ENCODE results near the gene CCDC88C.
A peak's percentile ranks its signal among the peaks of the same experiment; 100 is the strongest.
"Not testable (repeated sequence)": the region's sequence is repeated elsewhere in the genome, so short reads cannot be mapped to it uniquely, and the experiment has no call there.

CCDC88C gene

DNA sequence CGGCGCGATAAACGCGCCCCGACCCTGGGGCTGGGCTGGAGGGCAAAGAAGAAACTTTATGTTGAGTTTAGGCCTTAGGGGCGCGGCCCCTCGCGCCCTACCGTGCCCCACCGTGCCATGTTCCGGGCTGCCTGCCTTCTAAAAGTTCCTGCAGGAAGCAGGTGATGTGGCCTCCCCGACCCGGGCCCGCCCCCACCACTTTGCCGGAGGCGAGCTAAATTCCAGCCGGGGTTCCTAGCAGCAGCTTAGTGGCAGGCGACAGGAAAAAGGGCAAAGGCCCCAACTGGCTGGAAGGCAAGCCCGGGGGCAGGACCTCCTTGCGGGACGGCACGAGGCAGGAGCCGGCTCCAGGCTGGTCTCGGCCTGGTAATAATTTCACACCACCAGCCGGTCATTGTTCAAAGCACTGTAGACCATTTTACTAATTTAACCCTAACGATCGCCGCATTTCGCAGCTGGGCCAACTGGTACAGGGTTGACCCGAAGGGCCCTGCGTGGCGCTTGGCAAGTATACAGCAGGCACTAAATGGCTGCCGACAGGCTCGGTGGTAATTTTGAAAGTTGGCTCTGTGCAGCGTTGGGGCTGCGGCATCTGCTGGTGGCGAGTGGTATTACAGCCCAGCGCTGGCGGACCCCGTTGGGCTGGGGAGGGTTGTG lies 895 bp upstream of the CCDC88C start:
- DNase-seq (ENCODE audit: low read depth in 2 of 2) = peak in 1 of 2 donors; percentile 72

DNA sequence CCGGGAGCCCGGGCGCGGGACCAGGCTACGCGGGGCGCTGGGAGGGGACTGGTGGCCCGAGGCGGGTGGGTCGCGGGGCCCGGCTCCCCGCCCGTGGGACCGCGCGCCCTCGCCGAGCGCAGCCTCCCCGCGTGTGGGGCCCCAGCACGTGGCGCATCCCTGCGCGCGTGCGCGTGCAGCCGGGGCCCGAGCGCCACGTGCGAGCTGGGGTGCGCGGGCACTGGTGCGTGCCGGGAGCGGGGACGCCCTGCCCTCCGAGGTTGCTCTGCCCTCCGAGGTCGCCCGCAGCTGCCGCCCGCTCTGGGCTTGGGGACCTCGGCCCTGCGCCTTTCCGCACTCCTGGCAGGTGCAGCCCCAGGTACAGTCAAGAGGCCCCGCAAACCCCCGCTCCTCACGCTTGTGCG lies 365 bp upstream of the CCDC88C start:
- peak in 1 of 2 donors; percentile 45 for DNase-seq (ENCODE audit: low read depth in 2 of 2)

DNA sequence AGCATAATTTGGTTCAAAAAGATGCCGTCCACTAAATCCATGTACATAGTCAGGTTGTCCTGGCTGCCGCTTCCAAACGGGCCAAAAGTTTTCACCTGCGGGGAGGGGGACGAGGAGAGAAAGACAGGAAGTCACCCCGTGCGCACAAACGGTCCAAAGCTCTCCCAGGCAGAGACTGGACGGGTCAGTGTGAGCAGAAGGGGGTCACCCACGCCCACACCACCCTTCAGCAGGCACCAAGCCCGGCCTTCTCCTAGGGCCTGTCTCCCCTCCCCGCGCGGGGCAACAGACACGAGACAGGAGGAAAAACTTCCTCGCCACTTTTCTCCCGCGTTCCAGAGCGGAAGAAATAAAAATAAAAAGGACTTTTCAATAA lies 888 bp downstream of the CCDC88C start:
- no peak for DNase-seq (ENCODE audit: low read depth in 2 of 2)

DNA sequence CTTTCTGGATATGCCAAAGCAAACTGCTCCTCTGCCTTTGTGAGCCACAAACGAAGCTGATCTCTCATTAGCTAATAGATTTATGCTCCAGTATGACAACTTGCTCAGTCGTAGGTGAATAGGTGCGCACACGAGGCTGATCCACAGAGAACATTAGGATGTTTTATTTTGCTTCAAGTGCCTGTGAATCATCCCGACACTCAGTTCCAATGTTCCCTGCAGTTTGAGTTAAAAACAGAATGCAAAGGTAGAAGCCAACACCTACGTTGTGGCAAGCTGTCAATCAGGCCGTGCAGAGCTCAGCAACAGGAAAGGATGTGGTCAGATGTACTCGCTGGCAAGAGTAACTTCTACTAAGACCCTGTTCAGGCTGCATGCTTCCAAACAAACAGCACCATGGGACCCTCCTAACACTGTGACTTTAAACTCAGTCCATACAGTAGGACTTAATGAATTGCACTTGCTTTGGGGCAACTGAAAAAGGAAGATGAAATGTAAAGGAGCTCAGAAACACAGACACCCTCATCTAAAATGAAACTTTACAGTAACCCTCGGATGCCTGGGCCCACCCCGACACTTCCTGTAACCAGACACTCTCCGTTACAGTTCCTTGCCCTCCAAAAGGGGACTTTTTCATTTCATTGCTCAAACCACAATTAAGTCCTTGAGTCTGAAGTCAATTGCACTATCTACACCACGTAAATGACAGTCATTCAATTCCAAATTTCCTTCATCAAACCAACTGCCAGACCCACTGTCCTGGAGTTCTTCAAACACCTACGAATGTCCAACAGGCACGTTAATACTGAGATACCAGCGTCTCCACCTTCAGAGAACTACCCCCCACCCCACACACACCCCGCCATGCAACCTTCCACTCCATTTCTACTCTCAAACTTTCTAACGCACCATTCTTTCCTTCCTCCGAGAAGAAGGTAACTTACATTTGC lies 1.6 kb downstream of the CCDC88C start:
- no peak for DNase-seq (ENCODE audit: low read depth in 2 of 2)

DNA sequence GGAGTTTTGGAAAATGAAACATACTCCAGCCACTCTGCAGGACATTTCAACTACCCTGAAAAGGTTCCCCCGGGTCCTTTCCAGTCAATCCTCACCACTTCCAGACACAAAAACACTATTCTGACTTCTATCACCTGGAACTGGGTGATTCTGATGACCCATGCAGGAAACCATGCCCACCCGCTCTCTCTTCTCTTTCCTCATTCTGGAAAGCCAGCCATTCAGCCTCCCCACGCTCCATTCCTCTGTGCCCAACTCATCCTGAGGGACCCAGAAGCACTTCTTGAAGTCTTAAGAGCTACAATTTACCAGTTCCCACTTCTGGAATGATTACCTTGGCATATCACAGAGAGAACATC lies 3.2 kb downstream of the CCDC88C start:
- no peak for DNase-seq (ENCODE audit: low read depth in 2 of 2)

DNA sequence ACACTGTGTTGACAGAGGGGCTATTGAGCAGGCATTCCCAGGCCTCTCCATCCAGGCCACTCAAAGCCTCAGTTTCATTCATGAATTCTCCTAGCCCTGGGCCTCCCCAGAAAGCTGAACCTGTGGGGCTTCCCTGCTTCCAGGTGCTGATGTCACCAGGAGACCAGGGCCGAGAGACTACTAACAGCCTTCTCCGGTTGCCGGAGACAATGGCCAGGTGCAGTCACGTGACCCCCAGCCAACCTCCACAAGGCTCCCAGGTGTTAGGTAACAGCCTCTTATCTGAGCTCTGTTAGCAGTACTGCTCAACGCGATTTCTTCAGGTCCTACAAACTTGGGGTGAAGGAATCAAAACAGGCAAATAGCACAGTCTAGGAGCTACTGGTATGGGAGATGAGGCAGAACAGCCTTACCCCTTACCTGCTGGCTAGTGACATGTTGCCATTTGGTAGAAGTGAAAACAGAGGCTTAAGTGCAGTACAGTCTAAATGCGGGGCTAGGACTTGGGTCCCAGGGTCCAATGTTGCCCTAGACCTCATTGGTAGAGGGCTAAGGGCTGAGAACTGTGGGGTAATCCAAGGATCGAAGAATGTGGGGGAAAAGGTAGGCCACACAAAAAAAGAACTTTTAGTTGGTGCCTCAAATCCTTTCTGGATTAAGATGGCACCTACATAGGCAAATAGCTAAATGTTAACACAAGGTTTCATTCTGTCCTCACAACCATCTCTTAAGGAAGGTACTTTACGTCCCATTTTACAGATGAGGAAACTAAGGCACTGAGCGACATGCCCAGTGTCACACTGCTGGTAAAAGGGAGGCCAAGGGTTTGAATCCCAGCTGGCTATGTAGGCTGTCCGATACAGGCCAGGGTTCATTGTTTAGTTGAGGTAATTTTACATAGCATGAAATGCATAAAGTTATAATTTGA lies 3.8 kb downstream of the CCDC88C start:
- DNase-seq (ENCODE audit: low read depth in 2 of 2) = no peak

DNA sequence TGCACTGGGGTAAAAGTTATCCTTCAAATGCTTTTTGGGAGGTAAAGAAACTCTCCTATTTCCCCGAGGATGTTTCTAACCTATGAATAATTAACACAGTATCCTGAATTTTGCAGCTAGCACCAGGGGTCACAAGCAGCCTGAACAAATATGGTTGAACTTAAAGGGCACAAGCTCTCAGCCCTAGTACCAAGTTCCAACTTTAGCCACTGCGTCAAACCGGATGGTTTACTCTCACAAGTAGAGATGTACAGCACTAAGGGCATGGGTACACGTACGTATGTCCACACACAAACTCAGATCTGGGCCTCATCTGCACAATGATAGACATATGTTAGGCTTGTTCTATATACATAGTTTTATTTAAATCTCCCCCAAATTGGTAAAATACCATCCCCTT lies 4.7 kb downstream of the CCDC88C start:
- no peak for DNase-seq (ENCODE audit: low read depth in 2 of 2)

DNA sequence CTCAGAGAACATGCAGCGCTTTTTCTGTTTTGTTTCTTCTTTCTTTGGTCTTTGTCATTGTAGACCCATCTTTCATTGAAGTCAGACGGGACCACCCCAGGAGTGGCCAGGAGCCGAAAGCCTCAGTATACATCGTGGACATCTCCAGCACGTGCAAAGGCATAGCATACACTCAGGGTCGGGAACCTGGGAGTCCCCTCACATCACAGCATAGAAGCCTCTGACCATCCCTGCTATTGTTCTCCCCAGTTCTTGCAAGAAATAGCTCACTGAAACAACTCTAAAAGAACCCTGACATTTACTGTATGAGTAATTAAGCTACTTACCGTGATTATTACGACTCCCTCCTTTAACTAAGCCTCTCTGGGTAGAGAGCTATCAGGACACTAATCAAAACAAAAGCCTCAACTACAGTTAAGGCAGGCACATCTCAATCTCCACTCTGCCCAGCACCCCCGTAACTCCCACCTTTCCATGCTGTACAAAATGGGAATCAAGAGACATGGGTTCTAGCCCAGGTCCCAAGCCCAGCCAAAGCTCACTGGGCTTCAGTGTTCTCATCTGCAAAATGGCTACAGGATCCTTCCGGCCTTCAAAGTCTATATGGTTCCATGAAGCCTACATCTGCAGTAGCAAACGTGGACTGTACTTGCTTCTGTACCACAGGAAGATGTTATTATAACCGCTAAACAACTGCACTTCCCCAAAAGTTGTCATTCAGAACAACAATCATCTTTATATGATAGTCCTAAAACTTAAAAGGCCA lies 6.7 kb downstream of the CCDC88C start:
- no peak for DNase-seq (ENCODE audit: low read depth in 2 of 2)

DNA sequence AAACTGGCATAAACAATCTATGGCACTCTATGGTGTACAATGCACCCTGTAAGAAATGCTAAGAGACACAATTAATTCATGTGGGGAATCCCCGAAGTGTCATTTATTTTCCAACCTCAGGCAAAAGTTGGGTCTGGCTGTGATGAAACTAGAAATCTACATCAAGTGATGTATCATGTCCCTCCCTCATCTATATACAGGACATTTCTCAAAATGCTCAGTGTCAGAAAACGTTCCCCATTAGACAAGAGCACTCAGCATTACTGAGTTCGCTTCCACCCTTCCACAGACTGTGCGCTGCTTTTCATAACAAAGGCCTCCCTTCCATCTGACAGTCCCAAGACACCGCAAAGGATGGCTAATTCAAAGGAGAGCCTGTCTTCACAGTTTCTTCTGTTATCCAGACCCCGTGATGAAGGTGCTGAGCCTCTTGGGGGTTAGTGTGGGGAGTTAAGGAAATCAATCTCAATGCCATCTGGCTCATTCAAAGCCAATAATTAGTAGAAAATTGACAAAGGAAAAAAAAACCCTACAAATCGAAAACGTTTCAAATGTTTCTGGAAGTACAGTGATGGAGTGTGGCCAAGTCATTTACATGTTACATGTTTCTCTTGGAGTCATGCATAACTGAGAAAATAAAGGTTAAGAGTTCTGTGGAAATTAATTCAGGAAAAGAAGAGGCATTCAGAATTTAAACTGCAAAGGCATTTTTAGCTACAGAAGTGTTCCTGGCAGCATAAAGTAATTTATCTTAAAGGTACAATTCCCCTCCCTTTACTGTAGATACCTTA lies 7.5 kb downstream of the CCDC88C start:
- no peak for DNase-seq (ENCODE audit: low read depth in 2 of 2)

DNA sequence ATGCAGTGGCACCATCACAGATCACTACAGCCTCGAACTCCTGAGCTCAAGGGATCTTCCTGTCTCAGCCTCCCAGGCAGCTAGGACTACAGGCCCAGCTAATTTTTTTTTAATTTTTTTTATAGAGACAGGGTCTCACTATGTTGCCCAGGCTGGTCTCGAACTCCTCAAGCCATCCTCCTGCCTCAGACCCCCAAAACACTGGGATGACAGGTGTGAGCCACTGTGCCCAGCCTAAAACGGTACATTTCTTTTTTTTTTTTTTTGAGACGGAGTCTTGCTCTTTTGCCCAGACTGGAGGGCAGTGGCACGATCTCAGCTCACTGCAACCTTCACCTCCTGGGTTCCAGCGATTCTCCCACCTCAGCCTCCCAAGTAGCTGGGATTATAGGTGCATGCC lies 8.4 kb downstream of the CCDC88C start:
- not testable (repeated sequence) for DNase-seq (ENCODE audit: low read depth in 2 of 2)

DNA sequence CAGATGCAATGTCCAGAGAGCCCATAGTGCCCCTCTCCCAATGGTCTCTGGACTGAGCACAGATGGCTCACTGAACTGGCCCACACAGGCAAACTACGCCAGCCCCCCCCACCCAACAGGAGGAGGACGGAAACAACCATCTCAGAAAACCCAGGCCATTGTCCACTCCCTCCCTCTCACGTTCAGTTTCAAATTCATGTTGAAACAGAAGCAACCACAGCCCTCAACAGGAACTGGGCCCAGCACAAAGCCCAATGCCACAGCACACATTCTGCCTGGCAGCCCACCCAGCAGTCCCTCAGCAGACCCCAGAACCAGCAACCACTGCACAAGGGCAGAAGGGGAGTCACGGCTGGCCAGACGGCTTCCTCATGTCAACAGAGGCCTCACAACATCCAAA lies 10.6 kb downstream of the CCDC88C start:
- no peak for DNase-seq (ENCODE audit: low read depth in 2 of 2)

DNA sequence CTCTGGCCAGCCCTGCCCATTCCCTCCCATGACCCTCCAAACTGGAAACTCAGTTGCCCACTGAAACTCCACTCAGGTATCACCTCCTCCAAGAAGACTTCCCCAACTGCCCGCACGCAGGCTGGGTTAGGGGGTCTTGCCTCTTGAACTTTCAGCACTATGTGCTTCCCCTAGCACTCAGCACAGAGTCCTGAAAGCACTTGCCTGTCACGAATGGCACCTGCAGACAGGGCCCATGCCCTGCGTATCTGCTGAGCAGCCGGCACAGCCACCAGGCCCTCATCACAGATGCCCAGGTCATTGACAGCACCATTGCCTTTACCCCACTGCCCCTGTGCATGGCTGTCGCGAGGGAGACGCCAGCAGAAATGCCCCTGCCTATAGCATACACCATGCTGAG lies 11.2 kb downstream of the CCDC88C start:
- DNase-seq (ENCODE audit: low read depth in 2 of 2) = no peak

DNA sequence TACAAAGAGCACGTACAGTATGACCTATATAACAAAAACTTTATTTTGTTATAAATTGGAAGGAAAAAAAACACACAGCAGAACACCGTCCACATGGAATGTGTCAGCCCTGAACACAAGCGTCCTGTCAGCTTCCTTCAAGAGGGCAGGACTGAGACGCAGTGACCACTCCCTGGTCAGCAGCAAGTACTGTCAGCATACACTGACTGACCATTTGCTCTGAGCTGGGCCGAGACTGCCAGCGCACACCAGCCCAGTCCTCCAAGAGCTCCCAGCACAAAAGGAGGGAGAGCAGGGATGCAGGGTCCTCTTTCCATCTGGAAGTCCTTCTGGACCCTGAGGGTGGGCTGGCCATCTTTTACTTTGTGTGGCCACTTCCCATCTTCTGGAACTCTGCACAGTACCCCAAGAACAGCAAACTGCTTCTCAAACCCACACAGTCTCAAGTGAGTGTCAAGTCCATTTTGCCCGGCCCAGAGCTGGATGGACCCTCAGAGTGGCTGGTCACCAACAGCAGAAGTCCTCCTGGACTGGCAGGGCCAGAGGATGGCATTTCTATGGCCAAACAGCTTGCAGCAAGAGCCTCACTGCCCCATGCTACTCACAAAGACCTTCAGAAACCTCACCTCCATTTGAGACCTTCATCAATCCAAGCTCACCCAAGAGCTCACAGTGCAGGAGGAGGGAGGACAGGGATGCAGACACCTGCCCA lies 11.7 kb downstream of the CCDC88C start:
- no peak for DNase-seq (ENCODE audit: low read depth in 2 of 2)

DNA sequence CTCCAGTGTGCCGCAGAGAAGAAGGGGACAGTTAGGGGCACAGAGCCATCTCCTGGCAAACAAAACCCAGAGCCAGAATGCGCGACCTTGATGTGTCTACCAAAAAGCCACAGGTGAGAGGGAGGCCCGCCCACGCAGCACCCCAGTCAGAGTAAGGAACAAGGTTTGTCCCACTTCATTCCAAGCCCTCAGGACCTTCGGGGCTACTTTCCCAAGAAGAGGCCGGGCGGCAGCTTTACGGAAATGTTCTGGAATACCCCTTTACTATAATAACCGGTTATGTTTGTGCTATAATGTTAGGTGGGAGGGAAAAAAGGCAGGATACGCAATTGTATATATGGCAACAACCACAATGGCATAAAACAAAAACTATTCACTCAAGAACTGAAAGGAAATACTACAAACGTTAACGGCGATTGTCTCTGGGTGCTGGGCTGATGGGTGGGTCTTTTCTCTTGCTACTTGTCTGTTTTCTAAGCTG lies 12.3 kb downstream of the CCDC88C start:
- DNase-seq (ENCODE audit: low read depth in 2 of 2) = peak in 1 of 2 donors; percentile 48

DNA sequence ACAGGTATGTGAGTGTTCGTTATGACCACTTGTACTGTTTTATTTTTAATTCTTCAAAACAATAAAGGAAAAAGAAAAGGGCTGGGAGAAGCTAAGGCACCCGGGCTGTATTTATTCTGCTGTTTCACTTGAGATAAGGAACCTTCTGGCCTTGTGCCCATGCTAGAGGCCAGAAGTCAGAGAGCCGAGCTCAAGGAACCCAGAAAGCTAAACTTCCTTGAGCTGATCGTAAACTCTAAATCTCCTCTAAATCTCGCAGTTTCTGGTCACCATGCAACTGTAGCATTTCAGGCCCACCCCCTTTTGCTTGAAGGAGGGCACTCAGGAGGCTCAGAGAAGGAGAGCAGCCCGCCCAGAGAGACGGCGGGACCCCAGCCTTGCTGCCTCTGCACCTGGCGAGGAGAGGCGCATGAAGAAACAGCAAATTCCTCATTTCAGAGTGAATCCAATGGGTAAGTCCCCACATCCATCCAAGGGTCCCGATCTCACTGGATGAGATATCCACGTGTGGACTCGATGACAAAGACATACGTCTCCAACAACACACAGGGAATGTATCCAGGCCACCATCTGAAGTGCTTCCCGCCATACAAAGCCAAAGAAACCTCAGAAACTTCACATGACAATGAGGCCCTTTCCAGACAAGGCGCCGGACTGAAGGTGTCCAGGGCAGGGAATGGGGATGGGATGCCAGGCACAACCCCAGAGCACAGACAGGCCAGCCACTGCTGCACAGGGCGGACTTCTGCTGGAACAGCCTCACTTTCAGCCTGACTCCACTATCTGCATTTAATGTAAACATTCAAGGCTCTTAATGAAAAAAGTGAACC lies 14.6 kb downstream of the CCDC88C start:
- DNase-seq (ENCODE audit: low read depth in 2 of 2) = no peak

DNA sequence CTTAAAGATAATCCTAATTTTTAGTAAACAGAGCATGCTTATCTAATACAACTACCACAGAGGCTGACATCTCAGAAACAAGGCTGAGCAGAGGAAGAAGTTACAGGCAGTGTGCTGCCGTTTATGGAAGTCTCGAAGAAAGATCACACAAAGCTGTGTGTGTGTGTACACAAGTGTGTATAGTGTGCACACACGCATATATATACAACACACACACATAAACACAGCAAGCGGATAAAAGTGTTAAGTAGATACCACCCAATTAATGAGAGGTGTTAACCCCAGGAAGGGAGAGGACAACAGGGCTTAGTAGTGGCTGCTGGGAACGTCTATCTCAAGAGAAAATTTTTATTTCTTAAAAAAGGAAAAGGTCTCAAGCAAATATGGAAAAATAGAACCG lies 15.3 kb downstream of the CCDC88C start:
- DNase-seq (ENCODE audit: low read depth in 2 of 2) = no peak

DNA sequence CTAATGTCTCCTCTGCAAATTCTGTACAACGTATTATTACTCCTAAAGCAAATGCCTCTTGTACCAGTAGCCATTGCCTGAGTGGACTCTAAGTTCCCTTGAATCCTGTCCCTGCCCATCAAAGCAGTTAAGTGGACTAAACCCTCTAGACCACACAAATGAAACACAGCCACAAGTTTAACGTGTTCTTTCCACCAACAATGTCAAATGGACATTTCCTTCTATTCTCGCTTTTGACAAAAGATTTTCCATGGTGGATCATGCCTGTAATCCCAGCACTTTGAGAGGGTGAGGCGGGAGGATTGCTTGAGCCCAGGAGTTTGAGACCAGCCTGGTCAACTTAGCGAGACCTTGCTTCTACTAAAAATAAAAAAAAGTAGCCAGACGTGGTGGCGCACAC lies 15.9 kb downstream of the CCDC88C start:
- no peak for DNase-seq (ENCODE audit: low read depth in 2 of 2)

DNA sequence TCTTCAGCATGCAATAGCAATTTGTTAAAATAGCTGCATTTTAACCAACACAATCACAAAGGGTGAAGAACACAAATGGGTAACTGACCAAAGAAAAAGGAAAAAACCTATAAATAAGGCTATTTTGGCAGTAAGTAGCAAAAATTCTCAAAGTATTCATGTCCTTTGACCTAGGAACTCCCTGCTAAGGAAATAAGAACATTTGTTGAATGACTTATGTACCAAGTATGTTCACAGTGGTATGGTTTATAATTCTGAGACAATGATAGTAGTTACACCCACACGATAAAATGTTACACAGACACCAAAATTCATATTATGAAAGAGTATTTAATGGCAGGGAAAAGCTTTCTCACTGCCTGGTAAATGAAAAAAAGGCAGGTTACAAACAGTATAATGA lies 16.9 kb downstream of the CCDC88C start:
- no peak for DNase-seq (ENCODE audit: low read depth in 2 of 2)

Measured in stimulated activated CD4-positive, alpha-beta T cell treated with anti-CD3 and anti-CD28 coated beads, Interleukin-1b, Interleukin-23, amount 100 ng/mL, for 1 hour (primary cell).